ENCODE results near the gene ZNF674. TPM values are rescaled to one million over a fixed set of nuclear protein-coding genes. Genes with fewer than 3 reads are reported as not detected.

ZNF674 gene
- total and polyA plus RNA-seq, 9 of the 15 experiments (the other 6 are each of a cell fraction or from before 2014, with no cell fraction given) = 1.2 to 4.7 (median 2.6) TPM

- no TSS peak for BruUV-seq (replicated peaks)
- ATAC-seq (no peak), DNase-seq (ENCODE audit: extremely low read depth in 1 of 4, low spot score in 3 of 4) (no peak), FAIRE-seq (no peak)
- ChIA-PET POLR2A (no interaction called here), CTCF (ENCODE audit: low intra/inter-chr PET ratio) (no interaction called here)
- Histone ChIP-seq H3K9ac (ENCODE audit: insufficient read depth in 1 of 2, low read depth in 2 of 2, low read length in 2 of 2) (no peak overlapping the region), H3K4me2 (ENCODE audit: insufficient read depth, low read length) (no peak overlapping the region), H3K27me3 (ENCODE audit: control insufficient read depth in 2 of 2, insufficient read depth in 2 of 2, low read length in 2 of 2) (no peaks in the 10 kb centered on the region), H4K20me1 (replicated peaks; ENCODE audit: control insufficient read depth, insufficient read depth, low read length) (no peaks in the 10 kb centered on the region), H3K79me2 (ENCODE audit: control insufficient read depth, insufficient read depth, low read length) (peaks cover 30% of the 10 kb centered on the region), H3K9me1 (ENCODE audit: control insufficient read depth, insufficient read depth, low read length) (no peaks in the 10 kb centered on the region), H3K4me1 (replicated peaks in 1 of 2; ENCODE audit: control insufficient read depth in 2 of 2, insufficient read depth in 2 of 2, low read length in 2 of 2) (no peaks in the 10 kb centered on the region; a peak in 2 of 5 replicates), H3K36me3 (ENCODE audit: control insufficient read depth, insufficient read depth, low read length) (peaks cover 19% of the 10 kb centered on the region), H3K4me3 (no peak overlapping the region), H3K27ac (ENCODE audit: extremely low read depth, low read depth, low read length) (no peak overlapping the region), H3K9me3 (replicated peaks; ENCODE audit: control insufficient read depth, insufficient read depth, low read depth, low read length) (no peaks in the 10 kb centered on the region), H2AFZ (ENCODE audit: low read depth, low read length) (no peak overlapping the region)
- intact Hi-C loops (cut with micrococcal nuclease) (loop anchor here (5.0 kb wide), 1 partner anchor 137 kb away; no protein-coding TSS in a partner anchor), in situ Hi-C loops (cut with MboI) (no loop called here)
- 82% methylated on average over 1 of the region's 1 CpG for WGBS (ENCODE audit: insufficient coverage, low coverage, missing lambda C conversion rate)
- TF ChIP-seq SP2 (IDR thresholded peaks at IDR 0.05; ENCODE audit: extremely low read depth, low read depth, low read length, poor library complexity, severe bottlenecking) = no peak
- no peak for TF ChIP-seq TBP (optimal IDR thresholded peaks at IDR 0.05; ENCODE audit: low read depth, low read length)
- no peak for TF ChIP-seq BRF1 (IDR thresholded peaks at IDR 0.05; ENCODE audit: borderline replicate concordance, extremely low read depth, insufficient read length)
- no peak for TF ChIP-seq SAFB (IDR thresholded peaks at IDR 0.05; ENCODE audit: borderline replicate concordance, low read depth, low read length)
- TF ChIP-seq, protein P1, sequence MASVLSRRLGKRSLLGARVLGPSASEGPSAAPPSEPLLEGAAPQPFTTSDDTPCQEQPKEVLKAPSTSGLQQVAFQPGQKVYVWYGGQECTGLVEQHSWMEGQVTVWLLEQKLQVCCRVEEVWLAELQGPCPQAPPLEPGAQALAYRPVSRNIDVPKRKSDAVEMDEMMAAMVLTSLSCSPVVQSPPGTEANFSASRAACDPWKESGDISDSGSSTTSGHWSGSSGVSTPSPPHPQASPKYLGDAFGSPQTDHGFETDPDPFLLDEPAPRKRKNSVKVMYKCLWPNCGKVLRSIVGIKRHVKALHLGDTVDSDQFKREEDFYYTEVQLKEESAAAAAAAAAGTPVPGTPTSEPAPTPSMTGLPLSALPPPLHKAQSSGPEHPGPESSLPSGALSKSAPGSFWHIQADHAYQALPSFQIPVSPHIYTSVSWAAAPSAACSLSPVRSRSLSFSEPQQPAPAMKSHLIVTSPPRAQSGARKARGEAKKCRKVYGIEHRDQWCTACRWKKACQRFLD (CRISPR knock-in tag; IDR thresholded peaks at IDR 0.05) = no peak
- TF ChIP-seq FOXM1 (IDR thresholded peaks at IDR 0.05; ENCODE audit: low read depth) = no peak
- no peak for TF ChIP-seq FOXM1 (CRISPR knock-in tag; IDR thresholded peaks at IDR 0.05; ENCODE audit: low read depth)
- no peak for TF ChIP-seq ZZZ3 (IDR thresholded peaks at IDR 0.05)
- TF ChIP-seq RBM39 (optimal IDR thresholded peaks at IDR 0.05; ENCODE audit: low read depth, low read length) = no peak
- TF ChIP-seq TCFL5 (CRISPR knock-in tag; conservative IDR thresholded peaks at IDR 0.05) = no peak
- no peak for TF ChIP-seq BCLAF1 (IDR thresholded peaks at IDR 0.05; ENCODE audit: borderline replicate concordance in 1 of 2, control insufficient read depth in 1 of 2, low read depth in 2 of 2, low read length in 1 of 2)
- TF ChIP-seq ZNF507 (tag; conservative IDR thresholded peaks at IDR 0.05) = no peak
- TF ChIP-seq CEBPZ (IDR thresholded peaks at IDR 0.05; ENCODE audit: borderline replicate concordance, low read depth, low read length) = no peak
- TF ChIP-seq HLTF (IDR thresholded peaks at IDR 0.05) = no peak
- TF ChIP-seq SNIP1 (IDR thresholded peaks at IDR 0.05; ENCODE audit: low read depth) = no peak
- TF ChIP-seq GATA2 (CRISPR knock-in tag; IDR thresholded peaks at IDR 0.05) = no peak
These were observed 4.7 kb upstream of the ZNF674 start for GRCh38 chrX:46549914-46550313.

Measured in K562 (cell line).